Measurements from ENCODE around the gene RANBP17. TPM values are rescaled to one million over a fixed set of nuclear protein-coding genes. Genes with fewer than 3 reads are reported as not detected.

RANBP17 gene
- total RNA-seq, 1 donor from 2014 or later = 22.0 TPM

DNA sequence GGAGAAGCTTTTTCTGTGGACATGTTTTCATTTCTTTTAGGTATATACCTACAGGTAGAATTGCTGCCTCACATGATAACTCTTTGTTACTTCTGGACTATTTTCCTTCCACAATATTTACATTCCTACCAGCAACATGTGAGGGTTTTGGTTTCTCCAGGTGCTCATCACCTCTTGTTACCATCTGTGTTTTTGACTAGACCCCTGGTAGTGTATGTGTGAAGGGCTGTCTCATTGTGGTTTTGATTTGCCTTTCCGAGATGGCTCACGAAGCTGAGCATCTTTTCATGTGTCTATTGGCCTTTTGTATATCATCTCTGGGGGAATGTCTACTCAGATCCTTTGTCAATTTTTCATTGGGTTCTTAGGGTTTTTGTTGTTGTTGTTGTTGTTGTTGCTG is 17.2 kb upstream of the RANBP17 start:
- Mint-ChIP-seq H3K27ac (no peak overlapping the region), H3K27me3 (no peaks in the 10 kb centered on the region), H3K4me1 (ENCODE audit: unreplicated experiment) (no peaks in the 10 kb centered on the region), H3K4me3 (no peak overlapping the region), H3K36me3 (no peaks in the 10 kb centered on the region), H3K9me3 (no peaks in the 10 kb centered on the region)
- DNase-seq (ENCODE audit: extremely low spot score, unreplicated experiment) = no peak
- TF ChIP-seq, protein P1, sequence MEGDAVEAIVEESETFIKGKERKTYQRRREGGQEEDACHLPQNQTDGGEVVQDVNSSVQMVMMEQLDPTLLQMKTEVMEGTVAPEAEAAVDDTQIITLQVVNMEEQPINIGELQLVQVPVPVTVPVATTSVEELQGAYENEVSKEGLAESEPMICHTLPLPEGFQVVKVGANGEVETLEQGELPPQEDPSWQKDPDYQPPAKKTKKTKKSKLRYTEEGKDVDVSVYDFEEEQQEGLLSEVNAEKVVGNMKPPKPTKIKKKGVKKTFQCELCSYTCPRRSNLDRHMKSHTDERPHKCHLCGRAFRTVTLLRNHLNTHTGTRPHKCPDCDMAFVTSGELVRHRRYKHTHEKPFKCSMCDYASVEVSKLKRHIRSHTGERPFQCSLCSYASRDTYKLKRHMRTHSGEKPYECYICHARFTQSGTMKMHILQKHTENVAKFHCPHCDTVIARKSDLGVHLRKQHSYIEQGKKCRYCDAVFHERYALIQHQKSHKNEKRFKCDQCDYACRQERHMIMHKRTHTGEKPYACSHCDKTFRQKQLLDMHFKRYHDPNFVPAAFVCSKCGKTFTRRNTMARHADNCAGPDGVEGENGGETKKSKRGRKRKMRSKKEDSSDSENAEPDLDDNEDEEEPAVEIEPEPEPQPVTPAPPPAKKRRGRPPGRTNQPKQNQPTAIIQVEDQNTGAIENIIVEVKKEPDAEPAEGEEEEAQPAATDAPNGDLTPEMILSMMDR (conservative IDR thresholded peaks at IDR 0.05) = no peak

DNA sequence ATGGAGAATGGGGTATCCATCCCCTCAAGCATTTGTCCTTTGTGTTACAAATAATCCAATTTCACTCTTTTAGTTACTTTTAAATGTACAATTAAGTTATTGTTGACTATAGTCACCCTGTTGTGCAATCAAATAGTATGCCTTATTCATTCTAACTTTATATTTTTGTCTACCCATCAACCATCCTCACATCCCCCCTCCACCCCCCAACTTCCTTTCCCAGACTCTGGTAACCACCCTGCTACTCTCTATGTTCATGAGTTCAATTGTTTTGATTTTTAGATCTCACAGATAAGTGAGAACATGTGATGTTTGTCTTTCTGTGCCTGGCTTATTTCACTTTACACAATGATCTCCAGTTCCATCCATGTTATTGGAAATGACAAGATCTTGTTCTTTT is 15.4 kb upstream of the RANBP17 start:
- TF ChIP-seq, protein P1 (conservative IDR thresholded peaks at IDR 0.05) = no peak
- Mint-ChIP-seq H3K27ac (no peak overlapping the region), H3K4me1 (ENCODE audit: unreplicated experiment) (no peaks in the 10 kb centered on the region), H3K9me3 (no peaks in the 10 kb centered on the region), H3K36me3 (no peaks in the 10 kb centered on the region), H3K4me3 (no peak overlapping the region), H3K27me3 (no peaks in the 10 kb centered on the region)
- no peak for DNase-seq (ENCODE audit: extremely low spot score, unreplicated experiment)

DNA sequence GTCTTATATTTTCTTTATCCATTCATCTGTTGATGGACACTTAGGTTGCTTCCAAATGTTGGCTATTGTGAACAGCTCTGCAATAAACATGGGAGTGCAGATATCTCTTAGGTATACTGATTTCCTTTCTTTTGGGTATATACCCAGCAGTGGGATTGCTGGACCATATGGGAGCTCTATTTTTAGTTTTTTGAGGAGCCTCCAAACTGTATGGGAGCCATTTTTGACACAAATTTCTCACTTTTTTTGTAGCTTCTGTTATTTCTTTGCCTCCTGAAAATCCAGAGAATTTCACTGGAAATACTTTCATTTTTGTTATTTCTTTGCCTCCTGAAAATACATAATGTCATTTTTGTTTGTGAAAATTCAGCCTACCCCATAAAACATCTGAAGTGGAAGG is 15.0 kb upstream of the RANBP17 start:
- no peaks in the 10 kb centered on the region for H3K27me3 Mint-ChIP-seq
- H3K27ac Mint-ChIP-seq = no peak overlapping the region
- no peaks in the 10 kb centered on the region for H3K36me3 Mint-ChIP-seq
- TF ChIP-seq, protein P1 (conservative IDR thresholded peaks at IDR 0.05) = no peak
- H3K4me1 Mint-ChIP-seq (ENCODE audit: unreplicated experiment) = no peaks in the 10 kb centered on the region
- no peaks in the 10 kb centered on the region for H3K9me3 Mint-ChIP-seq
- H3K4me3 Mint-ChIP-seq = no peak overlapping the region
- DNase-seq (ENCODE audit: extremely low spot score, unreplicated experiment) = no peak

DNA sequence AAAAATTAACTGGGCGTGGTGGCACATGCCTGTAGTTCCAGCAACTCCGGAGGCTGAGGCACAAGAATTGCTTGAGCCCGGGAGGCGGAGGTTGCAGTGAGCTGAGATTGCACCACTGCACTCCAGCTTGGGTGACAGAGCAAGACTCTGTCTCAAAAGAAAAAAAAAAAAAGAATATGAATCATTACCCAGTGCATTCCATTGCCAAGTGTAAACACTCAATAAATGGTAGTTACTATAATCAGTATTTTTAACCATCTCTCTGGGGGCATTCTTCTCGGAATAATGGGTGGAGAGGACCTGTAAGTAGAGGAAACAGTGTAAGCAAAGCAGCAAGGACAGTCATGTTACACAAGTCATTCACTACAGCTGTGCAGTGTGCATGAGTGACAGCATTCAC is 13.8 kb upstream of the RANBP17 start:
- Mint-ChIP-seq H3K4me3 (no peak overlapping the region), H3K27me3 (no peaks in the 10 kb centered on the region), H3K9me3 (no peaks in the 10 kb centered on the region), H3K36me3 (no peaks in the 10 kb centered on the region), H3K4me1 (ENCODE audit: unreplicated experiment) (no peaks in the 10 kb centered on the region), H3K27ac (no peak overlapping the region)
- DNase-seq (ENCODE audit: extremely low spot score, unreplicated experiment) = no peak
- TF ChIP-seq, protein P1 (conservative IDR thresholded peaks at IDR 0.05) = no peak

DNA sequence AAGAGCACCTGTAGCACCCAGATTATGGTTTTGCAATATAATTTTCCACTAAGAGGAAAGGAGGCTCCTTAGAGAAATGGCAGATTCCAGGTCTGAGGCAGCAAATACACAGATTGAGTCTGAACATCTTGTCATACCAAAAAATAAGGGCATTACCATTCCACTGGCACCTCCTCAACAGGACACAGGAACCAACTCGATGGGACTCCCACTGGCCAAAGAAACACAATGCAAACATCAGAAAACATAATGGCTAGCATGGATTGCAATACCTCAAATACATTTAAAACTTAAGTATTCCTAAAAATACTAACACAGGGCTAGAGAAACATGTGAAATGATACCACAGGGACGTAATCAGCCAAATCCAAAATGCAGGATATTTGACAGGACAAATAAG is 12.4 kb upstream of the RANBP17 start:
- Mint-ChIP-seq H3K4me3 (no peak overlapping the region), H3K4me1 (ENCODE audit: unreplicated experiment) (no peaks in the 10 kb centered on the region), H3K27ac (no peak overlapping the region), H3K9me3 (no peaks in the 10 kb centered on the region), H3K27me3 (no peaks in the 10 kb centered on the region), H3K36me3 (no peaks in the 10 kb centered on the region)
- no peak for DNase-seq (ENCODE audit: extremely low spot score, unreplicated experiment)
- TF ChIP-seq, protein P1 (conservative IDR thresholded peaks at IDR 0.05) = no peak

DNA sequence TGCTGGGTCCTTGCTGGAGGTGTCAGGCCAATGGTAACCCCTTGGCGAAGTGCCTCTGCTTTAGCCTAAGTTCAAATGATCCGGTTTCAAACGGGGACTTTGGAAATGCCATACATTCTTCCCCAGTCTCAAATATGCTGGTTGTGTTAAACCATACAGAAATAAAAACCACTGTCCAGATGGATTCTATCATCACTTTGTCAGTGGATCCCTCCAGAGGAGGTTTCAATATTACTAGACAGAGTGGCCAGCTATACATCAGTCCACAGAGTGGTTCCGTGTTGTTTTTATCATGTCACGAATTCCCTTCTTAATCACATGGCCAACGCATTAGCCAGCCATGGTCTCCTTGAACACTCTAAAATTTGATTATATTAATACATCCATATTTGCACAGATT is 7.3 kb upstream of the RANBP17 start:
- no peaks in the 10 kb centered on the region for H3K36me3 Mint-ChIP-seq
- no peak for DNase-seq (ENCODE audit: extremely low spot score, unreplicated experiment)
- TF ChIP-seq, protein P1 (conservative IDR thresholded peaks at IDR 0.05) = no peak

More for the DNA sequence above, 7.3 kb upstream of the RANBP17 start:
- no peaks in the 10 kb centered on the region for H3K27me3 Mint-ChIP-seq
- H3K4me1 Mint-ChIP-seq (ENCODE audit: unreplicated experiment) = no peaks in the 10 kb centered on the region
- H3K4me3 Mint-ChIP-seq = no peak overlapping the region
- no peaks in the 10 kb centered on the region for H3K9me3 Mint-ChIP-seq
- no peak overlapping the region for H3K27ac Mint-ChIP-seq

Measured in type B pancreatic cell (in vitro differentiated cells).